Right lobe of liver (tissue), 4 donors: ENCODE data around the gene PGAP3.
"Not testable (repeated sequence)": the region's sequence is repeated elsewhere in the genome, so short reads cannot be mapped to it uniquely, and the experiment has no call there.

Experiments used
- CTCF ChIP-seq, 4 donors: fragments of 200-600 bp in 3 of 4; fragments of 450-650 bp in 1 of 4; IDR thresholded peaks; one replicate each; pipeline versions ENCODE4 v1.5.1 to v1.8.0; 2016 to 2022; ENCODE audit warnings: antibody characterized with exemption in 4 of 4, mild to moderate bottlenecking in 2 of 4
- POLR2A ChIP-seq: fragments of 450-650 bp; IDR thresholded peaks from one replicate; pipeline ENCODE4 v1.6.1; 2017; ENCODE audit warnings: antibody characterized with exemption, mild to moderate bottlenecking
- donor health status: DM: no; HTN: no; CAD: no.
- donor health status: DM: no; HTN: no; CAD: no.
- donor health status: DM: no; HTN: yes; CAD: no.

- not testable (repeated sequence) for TF ChIP-seq CTCF (IDR thresholded peaks at IDR 0.05); POLR2A
Measured at GRCh38 chr17:39699157-39699817, 11.4 kb upstream of the PGAP3 start.
